Effector memory CD8-positive, alpha-beta T cell (primary cell): Measurements from ENCODE around the gene MAD1L1.

Experiments
- ATAC-seq: fragments of 150-1000 bp; cut with Tn5 transposase; replicated peaks from 2 replicates; pipeline ENCODE4 v1.10.0; 2021; ENCODE audit warnings: mild to moderate bottlenecking, moderate library complexity
- DNase-seq, 3 experiments: peaks; one replicate each; pipeline ENCODE4 v3.0.0; 2021
- H3K27ac Mint-ChIP-seq, 2 donors: one replicate each; pipeline ENCODE4 v1.8.0; 2022; ENCODE audit warnings: mild to moderate bottlenecking in 2 of 2, mixed read lengths in 2 of 2, moderate library complexity in 2 of 2
- H3K27me3 Mint-ChIP-seq, 2 donors: one replicate each; pipeline ENCODE4 v1.8.0; 2022; ENCODE audit warnings: mixed read lengths in 2 of 2
- H3K36me3 Mint-ChIP-seq: one replicate; pipeline ENCODE4 v1.8.0; 2022; ENCODE audit warnings: mild to moderate bottlenecking, moderate library complexity, mixed read lengths; ENCODE audit not compliant: insufficient read depth
- H3K4me1 Mint-ChIP-seq, 2 donors: one replicate each; pipeline ENCODE4 v1.8.0; 2022; ENCODE audit warnings: low read depth in 2 of 2, mixed read lengths in 2 of 2
- H3K4me3 Mint-ChIP-seq, 2 donors: one replicate each; pipeline ENCODE4 v1.8.0; 2022; ENCODE audit warnings: mild to moderate bottlenecking in 2 of 2, mixed read lengths in 2 of 2, moderate library complexity in 2 of 2
- H3K9me3 Mint-ChIP-seq, 2 donors: one replicate each; pipeline ENCODE4 v1.8.0; 2022; ENCODE audit warnings: mixed read lengths in 2 of 2

MAD1L1 gene

GRCh38 chr7:2204446-2204845, 28.3 kb downstream of the MAD1L1 start:
- Mint-ChIP-seq H3K27ac (no peak overlapping the region), H3K9me3 (no peaks in the 10 kb centered on the region)

GRCh38 chr7:2203766-2204300, 28.9 kb downstream of the MAD1L1 start:
- H3K27me3 Mint-ChIP-seq: no peaks in the 10 kb centered on the region
- H3K27ac Mint-ChIP-seq: no peak overlapping the region
- H3K9me3 Mint-ChIP-seq: no peaks in the 10 kb centered on the region
- H3K4me1 Mint-ChIP-seq: peaks cover 3 to 5% of the 10 kb centered on the region in 2 donors
- no peak overlapping the region for H3K4me3 Mint-ChIP-seq
- no peak for DNase-seq
- peaks cover 10% of the 10 kb centered on the region for H3K36me3 Mint-ChIP-seq
- ATAC-seq: no peak

More at GRCh38 chr7:2204446-2204845, 28.3 kb downstream of the MAD1L1 start:
- Mint-ChIP-seq H3K36me3 (peaks cover 12% of the 10 kb centered on the region), H3K4me1 (peaks cover 3 to 5% of the 10 kb centered on the region in 2 donors), H3K4me3 (no peak overlapping the region), H3K27me3 (no peaks in the 10 kb centered on the region)
- ATAC-seq: no peak
- no peak for DNase-seq

- H3K4me1 Mint-ChIP-seq: peaks cover 3 to 5% of the 10 kb centered on the region in 2 donors
- no peak for DNase-seq
- peaks cover 10% of the 10 kb centered on the region for H3K36me3 Mint-ChIP-seq
- H3K27me3 Mint-ChIP-seq: no peaks in the 10 kb centered on the region
- no peak for ATAC-seq
- no peaks in the 10 kb centered on the region for H3K9me3 Mint-ChIP-seq
- H3K4me3 Mint-ChIP-seq: no peak overlapping the region
- no peak overlapping the region for H3K27ac Mint-ChIP-seq
Observed at GRCh38 chr7:2202901-2203765, 29.6 kb downstream of the MAD1L1 start.

- peaks cover 10% of the 10 kb centered on the region for H3K36me3 Mint-ChIP-seq
- DNase-seq (no peak), ATAC-seq (no peak)
- H3K4me1 Mint-ChIP-seq: peaks cover 5% of the 10 kb centered on the region in 2 donors
- no peak overlapping the region for H3K4me3 Mint-ChIP-seq
- no peaks in the 10 kb centered on the region for H3K9me3 Mint-ChIP-seq
- H3K27ac Mint-ChIP-seq: no peak overlapping the region
- H3K27me3 Mint-ChIP-seq: no peaks in the 10 kb centered on the region
Observed at GRCh38 chr7:2202361-2202761, 30.4 kb downstream of the MAD1L1 start.

DNA sequence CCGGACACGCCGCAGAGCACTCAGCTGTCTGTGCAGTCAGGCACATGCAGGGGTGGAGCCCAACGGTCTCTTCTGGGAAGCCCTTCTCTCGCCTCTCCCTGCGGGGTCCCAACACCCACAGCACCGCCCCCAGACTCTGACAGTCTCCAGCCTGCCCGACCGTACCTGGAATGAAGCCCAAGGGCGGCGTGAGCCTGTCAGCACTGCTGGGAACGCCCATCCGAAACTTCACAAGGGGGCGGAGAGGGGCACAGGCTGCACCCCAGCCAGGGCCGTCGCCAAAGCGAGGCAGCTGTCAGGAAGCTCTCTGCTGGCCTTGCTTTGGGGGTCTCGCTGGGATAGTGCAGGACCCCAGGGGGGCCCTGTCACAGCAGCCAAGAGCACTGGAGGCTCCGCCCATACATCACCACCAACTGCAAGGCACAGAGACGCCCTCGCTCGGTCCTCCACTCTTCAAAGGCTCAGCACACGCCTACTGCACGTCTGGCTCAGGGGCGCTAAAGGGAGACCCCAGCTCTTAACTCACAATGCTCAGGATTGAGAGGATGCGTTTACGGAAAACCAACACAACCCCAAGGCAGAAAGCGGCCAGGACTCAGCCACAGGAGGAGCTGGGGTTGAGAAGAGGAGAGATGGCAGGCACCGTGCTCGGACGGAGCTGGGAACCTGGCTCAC, 30.9 kb downstream of the MAD1L1 start:
- Mint-ChIP-seq H3K9me3 (no peaks in the 10 kb centered on the region), H3K27ac (no peak overlapping the region), H3K27me3 (no peaks in the 10 kb centered on the region), H3K4me3 (no peak overlapping the region), H3K4me1 (peaks cover 5 to 6% of the 10 kb centered on the region in 2 donors), H3K36me3 (peaks cover 10% of the 10 kb centered on the region)
- no peak for DNase-seq
- ATAC-seq: no peak

DNA sequence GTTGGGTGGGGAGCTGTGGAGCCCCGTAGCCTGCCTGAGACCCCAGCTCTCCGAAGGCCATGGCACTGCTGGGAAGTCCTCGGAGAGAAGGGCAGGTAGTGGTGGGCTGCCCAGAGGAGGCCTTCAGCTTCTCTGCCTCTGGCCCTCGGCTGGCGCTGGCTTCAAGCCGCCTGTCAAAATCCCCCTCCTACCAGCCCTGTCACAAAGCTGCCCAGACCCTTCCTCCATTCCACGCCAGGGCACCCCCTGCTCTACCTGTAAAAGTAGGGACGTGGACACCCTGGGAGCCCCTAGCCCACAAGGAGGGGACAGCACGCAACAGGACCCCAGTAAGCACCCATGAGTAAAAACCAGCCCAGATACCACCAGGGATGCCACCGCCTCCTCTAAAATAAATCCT, 31.6 kb downstream of the MAD1L1 start:
- ATAC-seq: no peak
- H3K9me3 Mint-ChIP-seq: no peaks in the 10 kb centered on the region

DNA sequence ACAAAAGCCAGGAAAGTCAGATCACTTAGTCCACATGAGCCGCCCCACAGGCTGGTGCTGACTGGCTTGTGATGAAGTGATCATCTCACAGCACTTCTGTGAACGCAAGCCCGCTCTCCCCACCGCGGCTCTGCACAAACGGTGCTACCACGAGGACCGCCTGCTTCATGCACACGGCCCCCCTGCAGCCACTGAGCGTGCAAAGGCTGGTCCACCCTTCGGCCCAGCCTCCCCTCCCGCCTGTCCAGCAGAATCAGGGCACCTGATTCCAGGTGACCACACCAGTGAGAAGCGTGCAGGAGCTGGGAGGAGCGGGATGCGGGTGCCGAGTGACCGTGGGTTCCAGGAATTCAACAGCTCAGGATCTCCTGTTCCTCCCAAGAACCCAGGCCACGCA, 32.2 kb downstream of the MAD1L1 start:
- no peak for DNase-seq
- no peaks in the 10 kb centered on the region for H3K27me3 Mint-ChIP-seq
- H3K27ac Mint-ChIP-seq: peak overlapping the region in 1 of 2 donors; percentile 67
- no peak overlapping the region for H3K4me3 Mint-ChIP-seq
- peaks cover 15% of the 10 kb centered on the region for H3K36me3 Mint-ChIP-seq
- no peaks in the 10 kb centered on the region for H3K9me3 Mint-ChIP-seq
- H3K4me1 Mint-ChIP-seq: peaks cover 5 to 8% of the 10 kb centered on the region in 2 donors
- no peak for ATAC-seq

More for the DNA sequence above, 31.6 kb downstream of the MAD1L1 start:
- Mint-ChIP-seq H3K36me3 (peaks cover 14% of the 10 kb centered on the region), H3K4me3 (no peak overlapping the region), H3K27ac (no peak overlapping the region), H3K27me3 (no peaks in the 10 kb centered on the region), H3K4me1 (peaks cover 5 to 8% of the 10 kb centered on the region in 2 donors)
- DNase-seq: no peak

DNA sequence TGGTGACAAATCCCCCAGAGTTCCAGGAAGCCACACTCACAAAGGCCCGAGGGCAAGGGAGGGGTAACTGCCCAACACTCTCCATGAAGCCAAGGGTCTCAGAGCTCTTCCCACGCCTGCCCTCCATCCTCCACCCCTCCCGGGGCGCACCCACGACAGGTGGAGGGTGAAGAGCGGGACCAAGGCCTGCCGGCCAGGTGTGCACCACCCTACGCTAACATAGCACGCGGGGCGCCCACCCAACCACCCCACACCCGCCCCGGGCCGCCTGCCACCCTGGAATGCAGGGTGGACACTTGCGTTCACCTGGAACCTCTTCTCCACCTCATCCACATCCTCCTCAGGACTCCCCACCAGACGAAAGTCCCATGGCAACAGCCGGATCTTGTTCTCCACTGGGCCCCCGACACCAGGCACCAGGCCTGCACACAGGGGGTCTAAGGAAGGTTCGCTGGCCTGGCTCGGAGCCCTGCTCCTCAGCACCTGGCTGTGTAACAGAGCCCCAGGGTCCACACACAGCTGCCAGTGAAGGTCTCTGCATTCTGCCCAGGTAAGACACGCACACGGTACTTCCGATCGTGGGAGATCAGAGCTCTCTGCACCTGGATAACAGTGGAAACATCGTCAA, 32.7 kb downstream of the MAD1L1 start:
- H3K27me3 Mint-ChIP-seq: no peaks in the 10 kb centered on the region
- peaks cover 5 to 8% of the 10 kb centered on the region in 2 donors for H3K4me1 Mint-ChIP-seq
- ATAC-seq (no peak), DNase-seq (no peak)
- H3K27ac Mint-ChIP-seq: peak overlapping the region in 1 of 2 donors; percentile 67
- H3K9me3 Mint-ChIP-seq: no peaks in the 10 kb centered on the region
- peaks cover 12% of the 10 kb centered on the region for H3K36me3 Mint-ChIP-seq
- no peak overlapping the region for H3K4me3 Mint-ChIP-seq

- no peaks in the 10 kb centered on the region for H3K9me3 Mint-ChIP-seq
- H3K4me3 Mint-ChIP-seq: no peak overlapping the region
- H3K4me1 Mint-ChIP-seq: peaks cover 5 to 8% of the 10 kb centered on the region in 2 donors
- ATAC-seq (no peak), DNase-seq (no peak)
- H3K36me3 Mint-ChIP-seq: peaks cover 12% of the 10 kb centered on the region
- H3K27ac Mint-ChIP-seq: peak overlapping the region in 1 of 2 donors; percentile 42
- no peaks in the 10 kb centered on the region for H3K27me3 Mint-ChIP-seq
Observed at GRCh38 chr7:2199528-2199927, 33.2 kb downstream of the MAD1L1 start.

DNA sequence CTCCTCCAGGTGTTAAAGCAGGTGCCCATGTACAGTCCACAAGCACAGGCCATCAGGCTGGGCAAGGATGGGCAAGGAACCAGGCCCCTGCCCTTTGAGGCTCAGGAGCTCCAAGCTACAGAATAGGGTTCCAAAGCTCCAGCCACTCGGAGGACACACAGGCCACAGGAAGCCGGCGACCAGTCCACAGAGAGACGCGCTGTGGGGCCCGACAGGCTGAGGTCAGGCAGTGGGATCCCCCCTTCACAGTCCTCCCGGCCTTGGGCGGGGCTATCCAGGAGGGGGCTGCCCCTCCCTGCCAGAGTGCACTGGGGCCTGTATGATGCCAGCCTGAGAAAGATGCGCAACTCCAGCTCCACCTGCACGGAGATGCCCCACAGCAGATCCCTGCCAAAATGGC, 34.0 kb downstream of the MAD1L1 start:
- ATAC-seq (no peak), DNase-seq (no peak)
- Mint-ChIP-seq H3K4me3 (no peak overlapping the region), H3K9me3 (no peaks in the 10 kb centered on the region), H3K27ac (peak overlapping the region in 1 of 2 donors; percentile 42), H3K36me3 (peaks cover 12% of the 10 kb centered on the region), H3K27me3 (no peaks in the 10 kb centered on the region), H3K4me1 (peaks cover 5% of the 10 kb centered on the region in 2 donors)

GRCh38 chr7:2198206-2198605, 34.5 kb downstream of the MAD1L1 start:
- Mint-ChIP-seq H3K4me1 (peaks cover 1 to 5% of the 10 kb centered on the region in 2 donors), H3K27me3 (no peaks in the 10 kb centered on the region), H3K36me3 (peaks cover 12% of the 10 kb centered on the region), H3K4me3 (no peak overlapping the region), H3K27ac (no peak overlapping the region), H3K9me3 (no peaks in the 10 kb centered on the region)
- DNase-seq (no peak), ATAC-seq (no peak)

DNA sequence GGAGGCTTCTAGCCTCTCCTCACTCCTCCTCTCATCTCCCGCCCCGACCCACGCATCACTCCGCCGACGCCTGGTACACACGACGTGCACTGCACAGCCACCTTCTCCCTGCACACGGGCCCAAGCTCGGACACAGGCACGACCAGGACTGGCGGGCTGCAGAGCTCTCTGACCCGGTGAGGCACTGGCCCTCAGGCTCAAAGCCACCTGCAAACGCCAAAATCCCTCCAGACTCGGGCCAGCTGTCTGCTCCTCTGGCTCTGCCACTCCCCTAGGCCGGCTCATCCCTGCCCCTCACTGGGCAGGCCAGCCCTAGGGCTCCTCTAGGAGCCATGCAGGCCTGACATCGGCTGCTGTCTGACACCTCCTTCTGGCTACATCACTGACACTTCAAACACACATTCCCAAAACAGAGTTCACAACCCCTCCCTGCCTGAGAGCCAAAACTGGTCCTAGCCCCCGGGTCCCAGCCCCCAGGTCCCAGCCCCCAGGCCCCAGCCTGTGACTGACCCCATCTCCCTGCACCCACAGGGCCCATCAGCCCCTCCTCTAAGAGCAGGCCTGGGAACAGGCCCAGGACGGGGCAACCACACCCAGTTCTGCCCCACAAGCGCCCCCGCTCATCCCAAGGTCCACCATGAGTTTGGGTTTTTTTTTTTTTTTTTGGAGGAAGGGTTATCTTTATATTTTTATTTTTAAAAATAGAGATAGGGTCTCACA, 35.1 kb downstream of the MAD1L1 start:
- Mint-ChIP-seq H3K27ac (peak overlapping the region in 1 of 2 donors; percentile 39), H3K4me3 (no peak overlapping the region), H3K9me3 (no peaks in the 10 kb centered on the region), H3K27me3 (no peaks in the 10 kb centered on the region), H3K4me1 (peaks cover 0 to 5% of the 10 kb centered on the region in 2 donors), H3K36me3 (peaks cover 12% of the 10 kb centered on the region)
- DNase-seq (no peak), ATAC-seq (no peak)
